ENCODE results near the gene COL4A2. TPM values are rescaled to one million over a fixed set of nuclear protein-coding genes. Genes with fewer than 3 reads are reported as not detected.

COL4A2 gene
- total RNA-seq, 1 experiment from 2014 or later, result 66.0 TPM

GRCh38 chr13:110501188-110501587, 194.1 kb downstream of the COL4A2 start:
- POLR2A ChIA-PET, result no interaction called here
- BruUV-seq (replicated peaks), result no TSS peak
- no peaks in the 10 kb centered on the region for H3K9me3 Mint-ChIP-seq (ENCODE audit: unreplicated experiment)
- intact Hi-C loops (cut with micrococcal nuclease), result no loop called here
- no peak overlapping the region for H3K4me3 Mint-ChIP-seq (ENCODE audit: unreplicated experiment)
- no peak for TF ChIP-seq CTCF (IDR thresholded peaks at IDR 0.05; ENCODE audit: unreplicated experiment)
- H3K27ac Mint-ChIP-seq (ENCODE audit: low read depth, unreplicated experiment), result peak overlapping the region; percentile 19
- H3K27me3 Mint-ChIP-seq (ENCODE audit: insufficient read depth, unreplicated experiment), result no peaks in the 10 kb centered on the region
- H3K4me1 Mint-ChIP-seq (ENCODE audit: insufficient read depth, unreplicated experiment), result peaks cover 5% of the 10 kb centered on the region
- no peak for DNase-seq (ENCODE audit: unreplicated experiment)
- CTCF ChIA-PET, result no interaction called here
- H3K36me3 Mint-ChIP-seq (ENCODE audit: insufficient read depth, unreplicated experiment), result peaks cover 21% of the 10 kb centered on the region

- intact Hi-C loops (cut with micrococcal nuclease), result no loop called here
- H3K36me3 Mint-ChIP-seq (ENCODE audit: insufficient read depth, unreplicated experiment), result peaks cover 28% of the 10 kb centered on the region
- no TSS peak for BruUV-seq (replicated peaks)
Measured at GRCh38 chr13:110503037-110503901, 196.2 kb downstream of the COL4A2 start.

GRCh38 chr13:110503979-110504499, 197.0 kb downstream of the COL4A2 start:
- Mint-ChIP-seq H3K36me3 (ENCODE audit: insufficient read depth, unreplicated experiment) (peaks cover 23% of the 10 kb centered on the region), H3K27me3 (ENCODE audit: insufficient read depth, unreplicated experiment) (no peaks in the 10 kb centered on the region), H3K9me3 (ENCODE audit: unreplicated experiment) (no peaks in the 10 kb centered on the region), H3K27ac (ENCODE audit: low read depth, unreplicated experiment) (no peak overlapping the region), H3K4me3 (ENCODE audit: unreplicated experiment) (no peak overlapping the region), H3K4me1 (ENCODE audit: insufficient read depth, unreplicated experiment) (peaks cover 15% of the 10 kb centered on the region)
- CTCF ChIA-PET, result no interaction called here
- intact Hi-C loops (cut with micrococcal nuclease), result no loop called here
- no peak for DNase-seq (ENCODE audit: unreplicated experiment)
- POLR2A ChIA-PET, result no interaction called here
- TF ChIP-seq CTCF (IDR thresholded peaks at IDR 0.05; ENCODE audit: unreplicated experiment), result no peak
- BruUV-seq (replicated peaks), result no TSS peak

More at GRCh38 chr13:110503037-110503901, 196.2 kb downstream of the COL4A2 start:
- no peak for DNase-seq (ENCODE audit: unreplicated experiment)
- TF ChIP-seq CTCF (IDR thresholded peaks at IDR 0.05; ENCODE audit: unreplicated experiment), result no peak
- no peaks in the 10 kb centered on the region for H3K9me3 Mint-ChIP-seq (ENCODE audit: unreplicated experiment)
- H3K27me3 Mint-ChIP-seq (ENCODE audit: insufficient read depth, unreplicated experiment), result no peaks in the 10 kb centered on the region
- H3K4me3 Mint-ChIP-seq (ENCODE audit: unreplicated experiment), result no peak overlapping the region
- no peak overlapping the region for H3K27ac Mint-ChIP-seq (ENCODE audit: low read depth, unreplicated experiment)
- ChIA-PET CTCF (interaction anchor here (0.6 kb wide), 1 partner anchor 11 kb away, joined by 3 read pairs; no protein-coding TSS in a partner anchor), POLR2A (no interaction called here)
- H3K4me1 Mint-ChIP-seq (ENCODE audit: insufficient read depth, unreplicated experiment), result peaks cover 15% of the 10 kb centered on the region

GRCh38 chr13:110505594-110505993, 198.5 kb downstream of the COL4A2 start:
- CTCF ChIA-PET, result interaction anchor here (0.7 kb wide), 1 partner anchor 93 kb away, joined by 3 read pairs; no protein-coding TSS in a partner anchor
- peaks cover 10% of the 10 kb centered on the region for H3K4me1 Mint-ChIP-seq (ENCODE audit: insufficient read depth, unreplicated experiment)
- H3K4me3 Mint-ChIP-seq (ENCODE audit: unreplicated experiment), result no peak overlapping the region
- DNase-seq (ENCODE audit: unreplicated experiment), result no peak
- BruUV-seq (replicated peaks), result no TSS peak
- H3K9me3 Mint-ChIP-seq (ENCODE audit: unreplicated experiment), result no peaks in the 10 kb centered on the region
- POLR2A ChIA-PET, result no interaction called here
- peaks cover 36% of the 10 kb centered on the region for H3K36me3 Mint-ChIP-seq (ENCODE audit: insufficient read depth, unreplicated experiment)
- H3K27me3 Mint-ChIP-seq (ENCODE audit: insufficient read depth, unreplicated experiment), result no peaks in the 10 kb centered on the region
- H3K27ac Mint-ChIP-seq (ENCODE audit: low read depth, unreplicated experiment), result no peak overlapping the region
- intact Hi-C loops (cut with micrococcal nuclease), result no loop called here
- TF ChIP-seq CTCF (IDR thresholded peaks at IDR 0.05; ENCODE audit: unreplicated experiment), result no peak
